Sigmoid colon (tissue), 4 donors: ENCODE measurements around the gene ROMO1.

ENCODE experiments used
- CTCF ChIP-seq, 4 experiments: fragments of 450-650 bp in 3 of 4; fragments of 200-600 bp in 1 of 4; IDR thresholded peaks; one replicate each; pipeline ENCODE4 v1.5.1; 2016 to 2019; ENCODE audit warnings: antibody characterized with exemption in 4 of 4, mild to moderate bottlenecking in 3 of 4, moderate library complexity in 2 of 4
- EP300 ChIP-seq, 4 donors: sonication (generic); formaldehyde crosslinking; IDR thresholded peaks; one replicate each; pipeline ENCODE4 v1.6.1; 2017; ENCODE audit warnings: antibody characterized with exemption in 4 of 4
- POLR2A ChIP-seq, 2 donors: fragments of 450-650 bp; IDR thresholded peaks; one replicate each; pipeline ENCODE4 v1.6.1; 2016; ENCODE audit warnings: antibody characterized with exemption in 2 of 2, mild to moderate bottlenecking in 2 of 2, moderate library complexity in 2 of 2
- POLR2AphosphoS5 ChIP-seq, 4 donors: sonication (generic); formaldehyde crosslinking; IDR thresholded peaks; one replicate each; pipeline ENCODE4 v1.6.1; 2017; ENCODE audit warnings: antibody characterized with exemption in 4 of 4

- TF ChIP-seq POLR2AphosphoS5 (IDR thresholded peaks at IDR 0.05) (no peak), CTCF (IDR thresholded peaks at IDR 0.05) (no peak), POLR2A (IDR thresholded peaks at IDR 0.05) (no peak), EP300 (IDR thresholded peaks at IDR 0.05) (no peak)
Measured at GRCh38 chr20:35702051-35702823, 3.0 kb downstream of the ROMO1 start.
